A172 (cell line): ENCODE results near the gene STK10. TPM values are rescaled to one million over a fixed set of nuclear protein-coding genes. Genes with fewer than 3 reads are reported as not detected.
A peak's percentile ranks its signal among the peaks of the same experiment; 100 is the strongest.
"Not testable (repeated sequence)": the region's sequence is repeated elsewhere in the genome, so short reads cannot be mapped to it uniquely, and the experiment has no call there.

Experiments used
- DNase-seq: peaks from one replicate; pipeline ENCODE4 v3.0.0-alpha.2; 2015; ENCODE audit warnings: low spot score
- total RNA-seq: library from RNA; depleted of rRNA; stranded (reverse); fragments of >200 nt; shearing (Covaris generic); gene quantifications from 2 replicates; pipeline ENCODE4 v1.2.3, GENCODE V29; 2014

The STK10 gene
- total RNA-seq, 1 experiment from 2014 or later: 17.9 TPM

- no peak for DNase-seq
These were observed 22.6 kb downstream of the STK10 start for GRCh38 chr5:172165465-172165864.

GRCh38 chr5:172164769-172165212 lies 23.2 kb downstream of the STK10 start:
- DNase-seq: no peak

GRCh38 chr5:172163346-172163745 lies 24.7 kb downstream of the STK10 start:
- DNase-seq: no peak

DNA sequence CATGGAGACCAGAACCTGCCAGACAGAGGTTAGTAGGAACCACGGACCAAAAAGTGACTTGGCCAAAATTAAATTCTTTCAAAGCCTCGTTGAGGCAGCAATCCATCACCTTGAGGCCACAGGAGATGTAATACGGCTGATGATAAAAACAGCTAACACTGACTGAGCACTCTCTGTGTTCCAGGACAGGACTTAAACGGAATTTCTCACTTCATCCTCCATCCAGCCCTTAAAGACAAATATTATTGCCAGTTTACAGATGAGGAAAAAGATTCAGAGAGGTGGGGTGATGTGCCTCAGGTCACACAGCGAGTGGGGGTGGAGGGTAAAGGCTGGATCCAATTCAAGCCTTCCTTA lies 25.1 kb downstream of the STK10 start:
- DNase-seq: no peak

DNA sequence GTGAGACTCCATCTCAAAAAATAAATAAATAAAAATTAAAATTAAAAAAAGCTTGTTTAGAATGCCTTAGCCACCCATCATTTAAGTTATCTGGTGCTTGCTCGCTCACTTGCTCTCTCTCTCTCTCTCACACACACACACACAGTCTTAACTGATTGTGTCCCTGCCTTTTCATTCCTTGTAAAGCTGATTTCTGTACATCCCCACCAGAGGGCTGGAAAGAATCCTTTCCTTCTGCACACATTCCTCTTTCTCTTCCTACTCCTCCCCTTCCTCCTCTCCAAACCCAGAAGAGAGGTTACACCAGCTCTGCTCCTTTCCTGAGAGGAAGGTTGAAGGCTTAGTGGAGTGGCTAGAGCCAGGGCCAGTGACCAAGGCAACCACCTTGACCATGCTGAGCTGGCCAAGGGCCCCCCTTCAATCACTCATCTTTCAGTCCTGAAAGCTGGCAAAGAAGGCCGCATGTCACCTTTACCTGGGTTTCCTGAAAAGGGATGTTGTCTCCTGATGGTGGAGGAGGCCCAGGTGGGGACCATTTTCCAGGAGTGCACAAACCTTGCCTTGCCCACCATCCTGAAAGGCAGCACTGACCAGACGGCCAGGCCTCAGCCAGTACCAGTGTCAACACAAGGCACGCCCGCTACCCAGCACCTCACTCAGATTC lies 25.6 kb downstream of the STK10 start:
- DNase-seq: peak; percentile 38

GRCh38 chr5:172160506-172160905 lies 27.5 kb downstream of the STK10 start:
- DNase-seq: no peak

DNA sequence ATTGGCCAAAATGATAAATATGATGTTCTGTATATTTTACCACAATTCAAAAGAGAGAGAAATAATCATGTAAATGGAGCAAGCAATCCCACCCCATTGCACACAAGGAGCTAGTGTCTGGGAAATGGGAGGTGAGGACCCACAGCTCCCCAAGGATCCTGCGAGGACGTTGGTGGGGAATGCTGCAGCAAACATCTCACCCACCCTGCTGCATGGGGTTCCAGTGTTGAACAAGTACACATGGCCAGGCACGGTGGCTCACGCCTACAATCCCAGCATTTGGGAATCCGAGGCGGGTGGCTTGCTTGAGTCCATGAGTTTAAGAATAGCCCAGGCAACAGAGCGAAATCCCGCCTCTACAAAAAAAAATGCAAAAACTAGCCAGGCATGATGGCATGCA lies 29.0 kb downstream of the STK10 start:
- DNase-seq: no peak

DNA sequence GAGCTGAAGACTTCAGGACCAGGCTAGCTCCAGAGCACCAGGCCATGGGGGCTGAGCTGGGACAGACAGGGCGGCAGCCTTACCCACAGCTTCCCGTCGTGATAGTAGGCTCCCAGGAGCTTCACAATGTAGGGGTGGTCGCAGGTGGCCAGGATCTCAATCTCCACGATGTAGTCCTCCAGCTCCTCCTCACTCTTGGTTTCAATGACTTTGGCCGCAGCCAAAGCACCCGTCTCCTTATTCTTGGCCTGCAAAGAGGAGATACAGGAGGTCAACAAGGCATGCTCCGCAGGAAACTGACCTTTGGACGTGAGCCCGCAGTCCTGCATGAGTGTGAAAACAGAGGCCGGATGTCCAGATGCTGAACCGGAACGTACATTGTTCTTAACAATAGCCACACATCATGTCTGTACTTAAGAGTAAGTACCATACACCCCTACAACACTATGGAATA lies 31.5 kb downstream of the STK10 start:
- DNase-seq: no peak

- DNase-seq: not testable (repeated sequence)
These were observed 32.9 kb downstream of the STK10 start for GRCh38 chr5:172155101-172155500.

- no peak for DNase-seq
These were observed 34.3 kb downstream of the STK10 start for GRCh38 chr5:172153695-172154094.

GRCh38 chr5:172151661-172152210 lies 36.3 kb downstream of the STK10 start:
- DNase-seq: no peak

- no peak for DNase-seq
These were observed 37.3 kb downstream of the STK10 start for GRCh38 chr5:172150514-172151425.

DNA sequence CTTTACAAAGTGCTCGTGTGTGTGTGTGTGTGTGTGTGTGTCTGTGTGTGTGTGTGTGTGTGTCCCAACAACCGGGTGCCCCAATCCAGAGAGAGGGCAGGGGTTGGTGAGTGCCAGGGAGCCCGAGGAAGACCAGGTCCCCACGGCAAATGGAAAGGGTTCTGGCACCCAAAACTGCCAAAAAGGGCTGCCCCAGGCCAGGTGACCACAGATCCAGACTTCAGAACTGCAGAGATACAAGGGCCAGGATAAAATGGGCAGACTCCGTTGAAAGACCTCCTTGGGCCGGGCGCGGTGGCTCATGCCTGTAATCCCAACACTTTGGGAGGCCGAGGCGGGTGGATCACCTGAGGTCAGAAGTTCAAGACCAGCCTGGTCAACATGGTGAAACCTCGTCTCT lies 38.5 kb downstream of the STK10 start:
- DNase-seq: not testable (repeated sequence)

GRCh38 chr5:172149073-172149472 lies 39.0 kb downstream of the STK10 start:
- peak; percentile 43 for DNase-seq

GRCh38 chr5:172148381-172148780 lies 39.6 kb downstream of the STK10 start:
- no peak for DNase-seq

GRCh38 chr5:172147857-172148256 lies 40.2 kb downstream of the STK10 start:
- DNase-seq: no peak

DNA sequence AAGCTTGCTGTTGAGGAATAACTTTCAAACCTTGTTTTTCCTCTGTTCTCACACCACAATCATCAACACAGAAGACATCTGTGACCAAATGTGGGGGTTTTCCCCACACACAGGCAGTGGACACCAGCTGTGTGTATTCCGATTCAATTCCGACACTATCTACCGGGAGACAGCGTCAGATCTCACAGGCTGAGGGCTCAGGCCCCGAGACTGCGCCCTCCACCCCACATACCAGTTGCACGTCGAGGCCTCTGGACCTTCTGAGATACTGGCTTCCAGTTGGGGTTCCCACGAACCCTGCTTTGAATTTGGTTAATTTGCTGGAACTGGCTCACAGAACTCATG lies 41.3 kb downstream of the STK10 start:
- DNase-seq: no peak

GRCh38 chr5:172145870-172146747 lies 41.9 kb downstream of the STK10 start:
- no peak for DNase-seq

DNA sequence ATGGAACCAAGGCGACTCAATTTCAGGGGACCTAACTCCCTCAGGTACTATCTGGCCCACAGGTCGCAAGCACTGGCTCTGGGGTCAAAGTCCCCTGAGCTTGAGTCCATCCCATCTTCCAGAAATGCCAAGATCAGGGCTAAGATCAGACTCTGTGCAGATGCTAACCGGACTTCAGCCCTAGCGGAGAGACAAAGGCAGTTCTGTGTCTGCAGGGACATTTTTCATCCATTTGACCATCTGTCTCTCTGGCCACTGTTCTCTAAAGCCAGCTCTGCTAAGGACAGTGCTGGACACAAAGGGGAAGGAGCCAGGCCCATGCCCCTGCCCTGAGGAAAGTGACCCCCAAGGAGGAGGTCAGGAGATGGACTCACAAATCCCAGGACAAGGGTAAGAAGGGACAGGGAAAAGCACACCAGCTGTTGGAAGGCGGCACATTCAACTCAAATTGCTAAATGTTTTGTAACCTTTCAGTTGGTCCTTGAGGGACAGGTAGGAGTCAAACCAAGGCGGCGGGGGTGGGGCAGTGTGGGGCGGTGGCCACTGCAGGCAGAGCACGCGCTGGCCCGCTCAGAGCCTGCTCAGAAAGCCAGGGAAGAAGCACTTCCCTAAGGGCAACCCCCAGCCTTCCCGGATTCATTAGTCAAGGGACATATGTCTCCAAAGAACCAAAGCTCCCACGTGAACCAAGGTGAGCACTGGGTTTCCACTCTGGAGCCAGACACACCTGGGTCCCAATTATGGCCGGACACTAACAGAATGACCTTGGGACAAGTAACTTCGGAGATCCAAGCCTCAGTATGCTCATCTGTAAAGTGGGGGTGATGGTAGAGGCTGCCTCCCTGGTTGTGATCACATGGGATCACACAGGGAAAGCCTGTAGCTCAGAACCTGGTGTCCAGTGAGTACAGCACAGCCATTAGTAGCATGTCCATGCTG lies 42.8 kb downstream of the STK10 start:
- DNase-seq: no peak

DNA sequence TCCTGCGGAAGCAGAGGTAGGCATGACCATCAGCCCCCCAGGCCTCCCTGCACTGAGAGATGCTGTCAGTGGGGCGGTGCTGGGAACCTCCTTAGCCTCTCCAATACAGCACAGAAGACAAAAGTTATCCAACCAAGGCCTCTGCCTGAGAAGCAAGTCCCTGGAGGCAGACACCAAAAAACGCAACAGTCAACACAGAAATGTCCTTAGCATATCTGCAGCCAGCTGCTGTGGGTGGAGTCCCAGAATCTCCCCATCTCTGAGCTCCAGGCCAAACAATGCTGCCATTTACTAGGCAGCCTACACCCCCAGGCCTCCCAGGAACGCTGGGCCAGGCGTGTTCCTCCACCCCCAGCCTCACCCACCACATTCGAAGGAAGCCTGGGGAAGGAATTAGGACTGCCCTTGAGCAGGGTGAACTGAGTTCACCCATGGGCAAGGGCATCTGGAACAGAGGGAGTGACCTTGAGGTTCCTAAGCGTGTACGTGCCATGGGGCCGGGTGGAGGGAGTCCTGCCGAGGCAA lies 43.7 kb downstream of the STK10 start:
- DNase-seq: peak; percentile 41
